Adipose tissue (tissue), 3 donors: ENCODE measurements around the gene ZNF283. TPM values are rescaled to one million over a fixed set of nuclear protein-coding genes. Genes with fewer than 3 reads are reported as not detected.
A peak's percentile ranks its signal among the peaks of the same experiment; 100 is the strongest.
"Not testable (repeated sequence)": the region's sequence is repeated elsewhere in the genome, so short reads cannot be mapped to it uniquely, and the experiment has no call there.

Experiments used
- H3K27ac ChIP-seq: one replicate; pipeline ENCODE4 v1.5.1; 2013; ENCODE audit warnings: low read depth, low read length
- WGBS, 3 donors: extraction: QIAGEN DNeasy Blood & Tissue Kit; methylation state at CpG; one replicate each; pipeline ENCODE4 v1.1.7; 2013; 5-methylcytosine and 5-hydroxymethylcytosine counted together
- polyA plus RNA-seq, 3 donors: library from polyadenylated mRNA; stranded (reverse); fragments of 200-250 nt; gene quantifications; one replicate each; pipeline ENCODE4 v1.2.3, GENCODE V29; 2013
- donor health status: healthy with polysubstance abuse.
- donor health status: Bipolar disorder and iron deficiency.
- donor health status: healthy.

The ZNF283 gene
- polyA plus RNA-seq, 3 donors: 1.3 to 2.2 (median 1.6) TPM

DNA sequence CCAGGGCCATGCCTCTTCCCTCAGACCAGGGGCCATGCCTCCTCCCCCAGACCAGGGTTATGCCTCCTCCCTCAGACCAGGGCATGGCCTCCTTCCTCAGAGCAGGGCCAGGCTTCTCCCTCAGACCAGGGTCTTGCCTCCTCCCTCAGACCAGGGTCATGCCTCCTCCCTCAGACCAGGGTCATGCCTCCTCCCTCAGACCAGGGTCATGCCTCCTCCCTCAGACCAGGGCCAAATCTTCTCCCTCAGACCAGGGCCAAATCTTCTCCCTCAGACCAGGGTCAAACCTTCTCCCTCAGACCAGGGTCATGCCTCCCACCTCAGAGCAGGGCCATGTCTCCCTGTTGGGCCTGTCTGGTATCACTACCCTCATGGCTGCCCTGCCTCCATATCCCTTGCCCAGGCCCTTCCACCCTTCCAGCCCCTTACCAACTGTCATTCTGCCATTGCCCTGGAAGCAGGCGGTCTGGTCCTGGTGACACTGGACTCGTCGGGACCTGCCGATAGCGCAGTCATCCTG lies 29.0 kb upstream of the ZNF283 start:
- no peak overlapping the region for H3K27ac ChIP-seq
- WGBS, 3 donors: 47 to 63% (median 55%) methylated on average over 5 of the region's 5 CpGs

GRCh38 chr19:43798546-43799409 lies 28.3 kb upstream of the ZNF283 start:
- 16 to 17% (median 16%) methylated on average over 68 to 70 of the region's 70 CpGs for WGBS, 3 donors
- H3K27ac ChIP-seq: peak overlapping the region; percentile 4

- 55 to 67% (median 64%) methylated on average over 6 of the region's 6 CpGs for WGBS, 3 donors
- no peak overlapping the region for H3K27ac ChIP-seq
These were observed 27.5 kb upstream of the ZNF283 start for GRCh38 chr19:43799502-43800142.

- no peak within 1 kb of the TSS for H3K27ac ChIP-seq
- 61 to 65% (median 63%) methylated on average over 12 of the region's 12 CpGs for WGBS, 3 donors
These were observed 24.7 kb upstream of the ZNF283 start, which contains the start of gene LYPD5 for GRCh38 chr19:43802216-43802951. Gene LYPD5, minus strand, starts transcription at chr19:43802447. Its CDS starts 67 bp downstream, at chr19:43802380.

GRCh38 chr19:43804432-43804831 lies 22.7 kb upstream of the ZNF283 start:
- WGBS, 3 donors: 38 to 70% (median 51%) methylated on average over 2 of the region's 2 CpGs
- H3K27ac ChIP-seq: no peak overlapping the region

GRCh38 chr19:43806401-43806800 lies 20.7 kb upstream of the ZNF283 start:
- WGBS, 3 donors: 90 to 92% (median 92%) methylated on average over 7 of the region's 7 CpGs

GRCh38 chr19:43806848-43807247 lies 20.3 kb upstream of the ZNF283 start:
- no peak overlapping the region for H3K27ac ChIP-seq
- WGBS, 3 donors: 68 to 80% (median 74%) methylated on average over 5 of the region's 5 CpGs

More at GRCh38 chr19:43806401-43806800, 20.7 kb upstream of the ZNF283 start:
- not testable (repeated sequence) for H3K27ac ChIP-seq

- no peak overlapping the region for H3K27ac ChIP-seq
These were observed 19.5 kb upstream of the ZNF283 start for GRCh38 chr19:43807651-43808050.

DNA sequence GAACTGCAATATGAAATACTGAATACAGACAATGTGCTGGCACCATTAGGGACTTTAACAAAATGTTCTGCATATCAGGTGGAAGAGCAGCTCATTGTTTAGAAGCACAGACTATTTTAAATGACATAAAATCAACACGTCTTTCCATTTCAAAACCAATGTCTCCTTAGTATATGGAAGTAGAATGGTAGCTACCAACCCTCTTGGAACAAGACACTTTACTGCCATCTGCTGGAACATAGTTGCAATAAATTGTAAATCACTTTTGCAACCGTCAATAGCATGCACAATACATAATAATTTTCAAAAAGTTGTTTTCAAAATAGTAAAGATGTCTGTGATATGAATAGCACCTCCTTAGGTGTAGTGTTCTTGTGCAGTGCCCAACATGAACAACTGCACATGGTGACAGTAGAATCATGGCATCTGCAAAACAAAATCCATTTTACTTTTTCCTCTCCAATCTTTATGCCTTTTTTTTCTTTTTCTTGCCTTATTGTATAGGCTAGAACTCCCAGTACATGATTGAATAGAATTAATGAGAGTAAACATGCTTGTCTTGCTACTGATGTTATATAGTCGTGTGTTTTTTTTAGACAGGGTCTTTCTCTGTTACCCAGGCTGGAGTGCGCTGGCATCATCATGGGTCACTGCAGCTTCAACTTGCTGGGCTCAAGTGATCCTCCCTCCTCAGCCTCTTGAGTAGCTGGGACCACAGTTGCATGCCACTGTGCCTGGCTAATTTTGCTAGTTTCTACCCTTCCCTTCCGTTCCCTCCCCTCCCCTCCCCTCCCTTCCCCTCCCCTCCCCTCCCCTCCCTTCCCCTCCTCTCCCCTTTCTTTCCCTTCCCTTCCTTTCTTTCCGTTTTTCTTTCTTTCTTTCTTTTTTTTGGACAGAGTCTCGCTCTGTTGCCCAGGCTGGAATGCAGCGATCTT lies 17.1 kb upstream of the ZNF283 start:
- 31 to 43% (median 32%) methylated on average over 6 to 8 of the region's 8 CpGs for WGBS, 3 donors
- H3K27ac ChIP-seq: no peak overlapping the region

DNA sequence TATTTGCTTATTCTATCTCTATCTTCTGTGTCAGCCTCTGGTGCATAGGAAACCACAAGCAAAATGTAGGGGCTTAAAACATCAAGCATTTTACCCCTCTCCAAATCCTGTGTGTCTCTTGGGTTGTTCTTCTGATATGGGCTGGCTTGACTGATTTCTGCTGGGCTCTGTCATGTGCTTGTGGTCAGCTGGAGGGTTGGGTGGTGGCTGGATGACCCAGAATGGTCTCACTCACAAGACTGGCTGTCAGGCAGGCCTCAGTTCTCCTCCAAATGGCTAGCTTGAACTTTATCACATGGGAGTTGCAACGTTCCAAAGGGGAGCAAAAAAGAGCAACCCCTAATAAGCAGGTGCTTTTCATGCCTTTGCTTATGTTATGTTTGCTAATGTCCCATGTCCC lies 15.3 kb upstream of the ZNF283 start:
- H3K27ac ChIP-seq: no peak overlapping the region
- WGBS, 3 donors: 38 to 54% (median 49%) methylated on average over 1 of the region's 1 CpG

- H3K27ac ChIP-seq: no peak overlapping the region
- WGBS, 3 donors: 72 to 76% (median 74%) methylated on average over 1 of the region's 1 CpG
These were observed 14.9 kb upstream of the ZNF283 start for GRCh38 chr19:43812259-43812658.

DNA sequence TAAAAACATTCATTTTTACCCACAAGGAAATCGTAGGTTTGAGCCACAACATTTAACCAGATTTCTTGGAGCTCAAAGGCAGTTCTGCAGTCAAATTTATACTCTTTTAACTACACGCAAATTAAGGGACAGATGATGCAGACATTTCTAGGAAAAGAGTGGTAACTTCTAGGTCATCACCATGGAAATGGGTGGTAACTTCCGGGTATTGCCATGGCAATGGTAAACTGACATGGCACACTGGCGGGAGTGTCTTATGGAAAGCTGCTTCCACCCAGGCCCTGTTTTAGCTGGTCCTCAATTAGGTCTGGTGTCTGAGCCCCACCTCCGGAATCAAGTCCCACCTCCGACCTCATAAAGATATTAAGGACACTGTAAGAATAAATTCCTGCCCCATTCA lies 14.4 kb upstream of the ZNF283 start:
- WGBS, 3 donors: 69 to 78% (median 75%) methylated on average over 6 of the region's 6 CpGs
- H3K27ac ChIP-seq: no peak overlapping the region

- 55 to 87% (median 82%) methylated on average over 5 of the region's 5 CpGs for WGBS, 3 donors
These were observed 12.3 kb upstream of the ZNF283 start for GRCh38 chr19:43814663-43815352.

DNA sequence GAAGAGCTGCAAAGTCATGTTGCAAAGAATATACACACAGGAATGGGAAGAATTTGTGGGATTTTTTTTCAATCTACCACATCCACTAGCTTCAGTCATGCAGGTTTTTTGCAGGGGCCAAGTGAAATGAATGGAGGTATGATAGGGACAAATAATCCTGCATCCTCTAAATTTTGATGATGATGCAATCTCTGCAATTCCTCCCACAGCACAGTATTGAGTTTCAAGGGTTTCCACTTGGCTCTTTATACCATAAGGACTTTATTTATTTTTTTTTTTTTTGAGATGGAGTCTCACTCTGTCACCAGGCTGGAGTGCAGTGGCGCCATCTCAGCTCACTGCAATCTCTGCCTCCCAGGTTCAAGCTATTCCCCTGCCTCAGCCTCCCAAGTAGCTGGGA lies 9.7 kb upstream of the ZNF283 start:
- WGBS, 3 donors: 70 to 90% (median 83%) methylated on average over 1 of the region's 1 CpG
- not testable (repeated sequence) for H3K27ac ChIP-seq

More at GRCh38 chr19:43814663-43815352, 12.3 kb upstream of the ZNF283 start:
- no peak overlapping the region for H3K27ac ChIP-seq

DNA sequence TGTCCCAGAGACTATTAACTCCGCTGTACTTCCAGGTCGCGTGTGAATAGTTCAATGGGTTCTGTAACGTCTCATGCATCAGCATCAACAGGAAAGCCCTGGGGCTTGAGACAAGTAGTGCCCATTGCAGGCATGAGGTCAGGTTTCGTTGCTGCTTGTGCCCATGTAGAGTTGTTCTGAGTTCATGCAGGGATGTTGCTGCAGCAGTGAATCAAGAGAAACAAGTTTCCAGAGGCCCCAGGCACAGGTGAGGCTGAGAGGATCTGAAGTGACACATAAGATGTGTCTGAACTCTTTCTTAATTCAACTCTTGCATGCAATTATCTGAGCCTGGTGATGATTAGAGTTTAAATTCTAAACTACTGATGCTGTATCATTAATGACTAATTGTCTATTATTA lies 8.6 kb upstream of the ZNF283 start:
- no peak overlapping the region for H3K27ac ChIP-seq
- 77 to 84% (median 81%) methylated on average over 5 of the region's 5 CpGs for WGBS, 3 donors

GRCh38 chr19:43820098-43820883 lies 6.8 kb upstream of the ZNF283 start:
- WGBS, 3 donors: 9 to 11% (median 11%) methylated on average over 48 of the region's 48 CpGs
- no peak overlapping the region for H3K27ac ChIP-seq

- WGBS, 3 donors: 25 to 32% (median 28%) methylated on average over 5 of the region's 5 CpGs
- no peak overlapping the region for H3K27ac ChIP-seq
These were observed 6.3 kb upstream of the ZNF283 start for GRCh38 chr19:43820884-43821215.
